Measurements from ENCODE around the gene UBE4B.
A peak's percentile ranks its signal among the peaks of the same experiment; 100 is the strongest.

UBE4B gene

GRCh38 chr1:10051656-10052055 is 18.9 kb downstream of the UBE4B start:
- in situ Hi-C loops (cut with MboI; ENCODE audit: low sequenced_read_pairs, unreplicated experiment): no loop called here
- no peak for DNase-seq (ENCODE audit: low spot score)
- TF ChIP-seq, protein P1, sequence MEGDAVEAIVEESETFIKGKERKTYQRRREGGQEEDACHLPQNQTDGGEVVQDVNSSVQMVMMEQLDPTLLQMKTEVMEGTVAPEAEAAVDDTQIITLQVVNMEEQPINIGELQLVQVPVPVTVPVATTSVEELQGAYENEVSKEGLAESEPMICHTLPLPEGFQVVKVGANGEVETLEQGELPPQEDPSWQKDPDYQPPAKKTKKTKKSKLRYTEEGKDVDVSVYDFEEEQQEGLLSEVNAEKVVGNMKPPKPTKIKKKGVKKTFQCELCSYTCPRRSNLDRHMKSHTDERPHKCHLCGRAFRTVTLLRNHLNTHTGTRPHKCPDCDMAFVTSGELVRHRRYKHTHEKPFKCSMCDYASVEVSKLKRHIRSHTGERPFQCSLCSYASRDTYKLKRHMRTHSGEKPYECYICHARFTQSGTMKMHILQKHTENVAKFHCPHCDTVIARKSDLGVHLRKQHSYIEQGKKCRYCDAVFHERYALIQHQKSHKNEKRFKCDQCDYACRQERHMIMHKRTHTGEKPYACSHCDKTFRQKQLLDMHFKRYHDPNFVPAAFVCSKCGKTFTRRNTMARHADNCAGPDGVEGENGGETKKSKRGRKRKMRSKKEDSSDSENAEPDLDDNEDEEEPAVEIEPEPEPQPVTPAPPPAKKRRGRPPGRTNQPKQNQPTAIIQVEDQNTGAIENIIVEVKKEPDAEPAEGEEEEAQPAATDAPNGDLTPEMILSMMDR (IDR thresholded peaks at IDR 0.05; ENCODE audit: borderline replicate concordance, control extremely low read depth, extremely low read depth, insufficient read depth, missing control alignments): no peak

GRCh38 chr1:10052347-10052746 is 19.6 kb downstream of the UBE4B start:
- DNase-seq (ENCODE audit: low spot score): no peak
- in situ Hi-C loops (cut with MboI; ENCODE audit: low sequenced_read_pairs, unreplicated experiment): no loop called here
- TF ChIP-seq, protein P1 (IDR thresholded peaks at IDR 0.05; ENCODE audit: borderline replicate concordance, control extremely low read depth, extremely low read depth, insufficient read depth, missing control alignments): no peak

DNA sequence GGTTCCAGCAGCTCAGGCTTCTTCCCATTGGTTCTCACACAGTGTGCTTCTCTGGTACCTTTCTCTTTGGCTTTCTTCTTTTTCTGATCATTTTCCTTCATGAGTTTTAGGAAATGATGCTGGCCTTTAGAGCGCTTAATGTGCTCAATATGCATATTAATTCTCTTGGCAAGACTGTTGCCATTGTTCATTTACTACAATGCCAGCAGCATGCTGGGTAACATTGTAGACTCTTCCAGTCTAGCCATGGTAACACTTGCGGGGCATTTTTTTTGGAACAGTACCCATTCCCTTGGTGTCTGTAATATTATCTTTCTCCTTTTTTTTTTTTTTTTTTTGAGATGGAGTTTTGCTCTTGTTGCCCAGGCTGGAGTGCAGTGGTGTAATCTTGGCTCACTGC is 21.7 kb downstream of the UBE4B start:
- no peak for DNase-seq (ENCODE audit: low spot score)
- TF ChIP-seq, protein P1 (IDR thresholded peaks at IDR 0.05; ENCODE audit: borderline replicate concordance, control extremely low read depth, extremely low read depth, insufficient read depth, missing control alignments): no peak
- in situ Hi-C loops (cut with MboI; ENCODE audit: low sequenced_read_pairs, unreplicated experiment): no loop called here

DNA sequence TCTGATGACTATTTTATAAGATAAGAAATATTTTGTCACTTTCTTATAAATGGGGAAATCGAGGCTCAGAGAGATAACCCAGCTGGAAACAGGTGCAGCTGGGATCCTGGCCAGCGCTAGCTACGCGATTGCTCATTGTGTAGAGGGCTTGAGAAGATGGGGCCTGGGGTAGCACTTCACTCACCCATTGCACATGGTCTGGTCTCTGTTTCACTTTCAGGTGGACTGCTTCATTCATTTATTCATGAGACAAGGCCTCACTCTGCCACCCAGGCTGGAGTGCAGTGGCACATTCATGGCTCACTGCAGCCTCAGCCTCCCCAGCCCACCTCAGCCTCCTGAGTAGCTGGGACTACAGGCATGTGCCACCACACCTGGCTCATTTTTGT is 23.8 kb downstream of the UBE4B start:
- TF ChIP-seq, protein P1 (IDR thresholded peaks at IDR 0.05; ENCODE audit: borderline replicate concordance, control extremely low read depth, extremely low read depth, insufficient read depth, missing control alignments): no peak
- in situ Hi-C loops (cut with MboI; ENCODE audit: low sequenced_read_pairs, unreplicated experiment): no loop called here
- DNase-seq (ENCODE audit: low spot score): peak; percentile 45

- in situ Hi-C loops (cut with MboI; ENCODE audit: low sequenced_read_pairs, unreplicated experiment): no loop called here
- no peak for DNase-seq (ENCODE audit: low spot score)
- TF ChIP-seq, protein P1 (IDR thresholded peaks at IDR 0.05; ENCODE audit: borderline replicate concordance, control extremely low read depth, extremely low read depth, insufficient read depth, missing control alignments): no peak
These were observed 24.6 kb downstream of the UBE4B start for GRCh38 chr1:10057343-10057742.

GRCh38 chr1:10057796-10058195 is 25.0 kb downstream of the UBE4B start:
- no peak for DNase-seq (ENCODE audit: low spot score)
- in situ Hi-C loops (cut with MboI; ENCODE audit: low sequenced_read_pairs, unreplicated experiment): no loop called here
- TF ChIP-seq, protein P1 (IDR thresholded peaks at IDR 0.05; ENCODE audit: borderline replicate concordance, control extremely low read depth, extremely low read depth, insufficient read depth, missing control alignments): no peak

DNA sequence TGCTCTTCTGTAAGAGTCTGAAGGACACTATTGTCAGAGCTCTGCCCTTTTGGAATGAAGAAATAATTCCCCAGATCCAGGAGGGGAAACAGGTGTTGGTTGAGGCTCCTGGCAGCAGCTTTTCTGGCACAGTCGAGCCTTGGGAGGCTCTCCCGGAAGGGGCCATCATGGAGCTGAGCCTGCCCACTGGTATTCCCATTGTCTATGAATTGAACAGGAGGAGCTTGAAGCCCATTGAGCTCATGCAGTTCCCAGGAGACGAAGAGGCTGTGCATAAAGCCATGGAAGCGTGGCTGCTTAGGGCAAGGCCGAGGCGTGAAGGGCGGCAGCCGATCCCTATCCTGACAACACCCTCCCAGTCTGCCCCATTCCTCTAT is 26.6 kb downstream of the UBE4B start:
- TF ChIP-seq, protein P1 (IDR thresholded peaks at IDR 0.05; ENCODE audit: borderline replicate concordance, control extremely low read depth, extremely low read depth, insufficient read depth, missing control alignments): no peak
- in situ Hi-C loops (cut with MboI; ENCODE audit: low sequenced_read_pairs, unreplicated experiment): no loop called here
- no peak for DNase-seq (ENCODE audit: low spot score)
